NCI-H2196 (cell line): ENCODE data around the gene GALNT14.

ENCODE experiments used
- DNase-seq: peaks from one replicate; lab custom pipeline; 2025; ENCODE audit not compliant: unreplicated experiment; lab: John Stamatoyannopoulos, UW

GALNT14 gene

GRCh38 chr2:30949435-30949834, 188.8 kb downstream of the GALNT14 start:
- no peak for DNase-seq

- DNase-seq: no peak
Observed at GRCh38 chr2:30948857-30949256, 189.4 kb downstream of the GALNT14 start.

- no peak for DNase-seq
Observed at GRCh38 chr2:30948130-30948529, 190.1 kb downstream of the GALNT14 start.

- no peak for DNase-seq
Observed at GRCh38 chr2:30947686-30948085, 190.6 kb downstream of the GALNT14 start.

- DNase-seq: no peak
Observed at GRCh38 chr2:30942419-30942818, 195.8 kb downstream of the GALNT14 start.

GRCh38 chr2:30940839-30941238, 197.4 kb downstream of the GALNT14 start:
- DNase-seq: no peak

- no peak for DNase-seq
Observed at GRCh38 chr2:30939364-30939763, 198.9 kb downstream of the GALNT14 start.

GRCh38 chr2:30938196-30938595, 200.0 kb downstream of the GALNT14 start:
- no peak for DNase-seq

- DNase-seq: no peak
Observed at GRCh38 chr2:30936977-30937376, 201.3 kb downstream of the GALNT14 start.

- no peak for DNase-seq
Observed at GRCh38 chr2:30935795-30936194, 202.4 kb downstream of the GALNT14 start.

- DNase-seq: no peak
Observed at GRCh38 chr2:30934066-30934465, 204.2 kb downstream of the GALNT14 start.

- no peak for DNase-seq
Observed at GRCh38 chr2:30933496-30933895, 204.7 kb downstream of the GALNT14 start.

- no peak for DNase-seq
Observed at GRCh38 chr2:30932870-30933269, 205.4 kb downstream of the GALNT14 start.

- no peak for DNase-seq
Observed at GRCh38 chr2:30931841-30932407, 206.3 kb downstream of the GALNT14 start.

- no peak for DNase-seq
Observed at GRCh38 chr2:30930716-30931115, 207.5 kb downstream of the GALNT14 start.

GRCh38 chr2:30927465-30928075, 210.7 kb downstream of the GALNT14 start:
- no peak for DNase-seq

GRCh38 chr2:30926606-30927005, 211.6 kb downstream of the GALNT14 start:
- DNase-seq: no peak

- no peak for DNase-seq
Observed at GRCh38 chr2:30923623-30924022, 214.6 kb downstream of the GALNT14 start.

- DNase-seq: no peak
Observed at GRCh38 chr2:30920511-30920910, 217.7 kb downstream of the GALNT14 start.

- no peak for DNase-seq
Observed at GRCh38 chr2:30915486-30915885, 222.8 kb downstream of the GALNT14 start.

GRCh38 chr2:30914456-30914855, 223.8 kb downstream of the GALNT14 start:
- no peak for DNase-seq

GRCh38 chr2:30912056-30912455, 226.2 kb downstream of the GALNT14 start:
- no peak for DNase-seq

- no peak for DNase-seq
Observed at GRCh38 chr2:30911327-30911726, 226.9 kb downstream of the GALNT14 start.
